Activated CD4-positive, alpha-beta T cell treated with anti-CD3 and anti-CD28 coated beads, Interleukin-2, amount 50 U/mL, for 4 hours (primary cell): ENCODE data around the gene BLMH.
A peak's percentile ranks its signal among the peaks of the same experiment; 100 is the strongest.

Experiments used
- DNase-seq, 2 experiments: peaks; one replicate each; pipeline ENCODE4 v3.0.0-alpha.2; 2020

Gene BLMH, protein sequence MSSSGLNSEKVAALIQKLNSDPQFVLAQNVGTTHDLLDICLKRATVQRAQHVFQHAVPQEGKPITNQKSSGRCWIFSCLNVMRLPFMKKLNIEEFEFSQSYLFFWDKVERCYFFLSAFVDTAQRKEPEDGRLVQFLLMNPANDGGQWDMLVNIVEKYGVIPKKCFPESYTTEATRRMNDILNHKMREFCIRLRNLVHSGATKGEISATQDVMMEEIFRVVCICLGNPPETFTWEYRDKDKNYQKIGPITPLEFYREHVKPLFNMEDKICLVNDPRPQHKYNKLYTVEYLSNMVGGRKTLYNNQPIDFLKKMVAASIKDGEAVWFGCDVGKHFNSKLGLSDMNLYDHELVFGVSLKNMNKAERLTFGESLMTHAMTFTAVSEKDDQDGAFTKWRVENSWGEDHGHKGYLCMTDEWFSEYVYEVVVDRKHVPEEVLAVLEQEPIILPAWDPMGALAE

GRCh38 chr17:30291543-30292285 lies at the start of gene BLMH:
Gene BLMH (minus strand): TSS chr17:30291944. CDS start chr17:30291819, 125 bp downstream.
- peak; percentile 84 for DNase-seq

DNA sequence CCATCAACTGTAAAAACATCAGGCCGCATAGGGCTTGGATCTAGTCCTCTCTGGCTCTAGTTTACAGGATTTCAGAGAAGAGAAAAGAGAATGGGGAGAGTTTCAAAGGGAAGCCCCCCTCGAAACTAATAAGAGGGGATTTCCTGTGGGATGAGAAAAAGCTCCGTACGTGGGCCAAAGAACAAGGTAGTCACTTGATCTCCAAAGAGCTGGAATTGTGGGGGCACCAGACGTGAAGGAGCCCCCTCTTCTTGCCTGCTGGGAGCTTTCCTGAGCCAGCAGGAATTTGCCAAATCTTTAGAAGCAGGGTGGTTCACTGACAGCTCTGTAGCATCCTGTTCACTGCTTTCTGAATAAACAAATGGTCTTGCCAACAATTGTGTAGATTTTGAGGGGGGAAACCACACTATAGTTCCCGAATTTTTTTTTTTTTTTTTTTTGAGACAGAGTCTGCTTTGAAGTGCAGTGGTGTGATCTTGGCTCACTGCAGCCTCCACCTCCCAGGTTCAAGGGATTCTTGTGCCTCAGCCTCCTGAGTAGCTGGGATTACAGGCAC lies 49.1 kb upstream of the BLMH start:
- DNase-seq = no peak

GRCh38 chr17:30339086-30339485 lies 47.3 kb upstream of the BLMH start:
- DNase-seq = no peak

- no peak for DNase-seq
These were observed 45.8 kb upstream of the BLMH start for GRCh38 chr17:30337393-30337999.

DNA sequence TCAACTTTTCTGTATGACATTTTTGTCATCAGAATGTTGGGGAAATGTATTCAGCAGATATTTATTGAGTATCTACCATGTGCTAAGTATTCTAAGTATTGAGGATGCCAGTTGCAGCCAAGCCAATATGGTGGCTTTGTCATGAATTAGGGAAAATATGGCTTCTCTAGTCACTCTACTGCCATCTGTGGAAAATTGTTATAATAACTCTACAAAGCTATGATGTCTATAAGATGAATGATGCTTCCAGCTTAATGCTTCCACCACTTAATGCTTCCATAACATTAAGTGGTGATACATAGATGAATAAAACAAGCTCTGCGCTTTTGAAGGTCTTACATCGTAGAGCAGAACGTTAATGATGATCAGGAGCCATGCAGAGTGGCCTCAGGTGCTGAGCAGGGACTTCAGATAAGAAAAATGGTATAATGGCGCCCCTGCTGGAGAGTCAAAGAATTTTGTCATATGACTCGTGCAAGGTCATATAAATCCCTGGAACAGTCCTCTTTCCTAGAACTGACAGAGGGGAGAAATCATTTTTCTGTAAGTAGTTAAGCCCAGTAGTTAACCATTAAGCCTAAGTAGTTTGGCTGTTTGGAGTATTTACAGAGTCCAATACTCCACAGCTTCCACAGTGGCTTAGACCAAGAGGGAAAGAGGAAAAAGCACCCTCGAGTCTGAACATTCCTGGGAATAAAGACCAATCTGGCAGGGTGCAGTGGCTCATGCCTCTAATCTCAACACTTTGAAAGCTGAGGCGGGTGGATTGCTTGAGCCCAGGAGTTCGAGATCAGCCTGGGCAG lies 44.8 kb upstream of the BLMH start:
- DNase-seq = peak; percentile 42 to 45

- DNase-seq = no peak
These were observed 42.7 kb upstream of the BLMH start for GRCh38 chr17:30334421-30334820.

- DNase-seq = no peak
These were observed 42.0 kb upstream of the BLMH start, which contains the start of gene TMIGD1 for GRCh38 chr17:30333503-30334360. Gene TMIGD1 (minus strand): TSS chr17:30334057. CDS start chr17:30332133, 1,924 bp downstream.

DNA sequence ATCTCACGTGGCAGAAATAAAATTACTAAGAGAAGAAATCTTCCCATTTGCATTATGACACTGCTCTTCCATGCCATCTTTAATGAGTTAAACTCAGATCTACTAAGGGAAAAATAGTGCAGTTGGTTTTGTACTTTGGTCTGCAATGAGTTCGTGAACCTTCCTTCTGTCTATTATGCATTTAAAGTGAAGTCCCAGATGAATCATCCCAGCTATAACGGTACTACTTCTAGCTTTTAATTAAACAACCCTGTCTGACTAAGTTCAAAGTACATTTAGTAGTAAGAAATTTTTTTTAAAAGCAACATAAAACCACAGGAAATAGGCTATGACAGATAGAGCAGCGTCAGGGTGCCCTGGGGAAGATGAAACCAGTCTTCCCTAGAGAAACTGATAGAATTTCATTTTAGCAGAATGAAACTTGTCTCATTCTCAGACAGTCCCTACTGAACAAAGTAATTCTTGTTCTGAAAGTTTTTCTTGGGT lies 40.4 kb upstream of the BLMH start:
- DNase-seq = peak; percentile 50 to 54

- DNase-seq = no peak
These were observed 35.1 kb upstream of the BLMH start for GRCh38 chr17:30326809-30327208.

GRCh38 chr17:30324723-30325122 lies 33.0 kb upstream of the BLMH start:
- no peak for DNase-seq

DNA sequence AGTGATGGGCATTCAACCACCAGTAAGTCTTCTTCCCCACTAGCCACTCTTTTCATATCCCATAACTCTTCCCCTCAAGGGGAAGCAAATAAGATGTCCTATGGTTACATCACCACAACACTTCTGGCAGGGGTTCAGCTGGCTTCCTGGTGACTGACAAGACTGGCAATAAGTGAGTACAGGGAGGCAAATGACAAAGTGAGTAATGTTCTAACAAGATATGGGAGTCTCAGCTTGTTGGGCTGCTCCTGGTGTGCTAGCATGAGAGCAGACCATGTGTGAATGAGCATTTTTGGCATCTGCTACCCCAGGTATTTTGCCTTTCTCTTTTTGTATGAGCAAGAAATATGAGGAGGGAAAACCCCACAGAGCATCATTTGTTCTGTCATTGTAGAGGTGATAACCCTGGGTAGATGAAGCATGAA lies 32.2 kb upstream of the BLMH start:
- DNase-seq = peak; percentile 23 to 26

- peak; percentile 36 to 37 for DNase-seq
These were observed 31.6 kb upstream of the BLMH start for GRCh38 chr17:30323262-30323894.

DNA sequence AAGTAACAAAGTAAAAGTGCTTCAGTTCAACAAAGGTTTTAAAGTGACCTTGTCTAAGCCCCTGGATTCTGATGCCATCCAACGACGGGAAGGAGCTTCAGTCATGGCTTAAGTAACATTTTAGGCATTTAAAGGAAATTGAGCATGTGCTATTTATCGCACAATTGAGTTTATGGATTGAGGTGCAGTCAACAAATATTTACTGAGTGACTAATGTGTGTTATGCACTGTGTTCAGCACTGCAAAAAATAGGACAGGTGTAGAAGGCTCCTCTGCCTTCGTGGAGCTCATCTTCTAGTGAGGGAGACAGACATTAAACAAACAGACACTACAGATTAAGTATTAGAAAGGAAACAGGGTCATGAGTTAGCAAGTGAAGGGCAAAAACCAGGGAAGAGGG lies 29.6 kb upstream of the BLMH start:
- DNase-seq = no peak

DNA sequence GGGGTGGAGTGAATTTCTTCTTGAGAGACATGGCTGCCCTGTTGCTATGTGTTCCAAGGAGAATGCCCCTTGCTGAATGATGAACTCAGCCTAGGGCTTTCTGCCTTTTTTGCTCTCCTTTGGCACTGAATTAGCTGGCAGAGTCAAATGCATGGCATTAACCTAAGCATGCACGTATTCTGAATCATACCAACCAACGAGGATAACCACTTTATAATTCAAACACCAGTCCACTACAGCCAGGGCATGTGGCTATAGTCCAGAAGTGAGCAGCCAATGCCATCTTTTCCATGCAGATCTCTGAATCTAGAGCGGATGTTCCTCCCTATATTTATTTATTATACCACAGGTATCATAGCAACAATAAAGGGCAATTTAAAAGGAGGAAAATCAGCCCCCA lies 26.4 kb upstream of the BLMH start:
- no peak for DNase-seq

DNA sequence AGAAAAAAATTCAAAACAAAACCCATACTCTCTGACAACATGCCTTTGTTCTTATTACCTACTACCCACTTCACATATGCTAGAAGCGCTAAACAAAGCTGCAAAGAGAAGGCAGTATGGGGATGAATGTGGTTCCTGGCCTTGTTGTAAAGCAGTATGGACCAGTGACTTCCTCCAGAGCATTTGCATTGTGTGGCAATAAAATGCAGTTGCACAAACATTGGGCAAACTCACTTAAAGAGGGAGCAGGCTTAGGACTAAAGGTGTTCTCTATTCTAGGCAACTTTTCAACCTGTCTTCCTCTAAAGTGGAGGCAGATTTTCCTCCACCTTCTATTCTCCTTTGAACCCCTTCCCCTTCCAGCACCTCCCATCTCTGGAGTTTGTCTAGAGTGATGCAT lies 25.0 kb upstream of the BLMH start:
- DNase-seq = no peak

- no peak for DNase-seq
These were observed 23.4 kb upstream of the BLMH start for GRCh38 chr17:30315106-30315505.

DNA sequence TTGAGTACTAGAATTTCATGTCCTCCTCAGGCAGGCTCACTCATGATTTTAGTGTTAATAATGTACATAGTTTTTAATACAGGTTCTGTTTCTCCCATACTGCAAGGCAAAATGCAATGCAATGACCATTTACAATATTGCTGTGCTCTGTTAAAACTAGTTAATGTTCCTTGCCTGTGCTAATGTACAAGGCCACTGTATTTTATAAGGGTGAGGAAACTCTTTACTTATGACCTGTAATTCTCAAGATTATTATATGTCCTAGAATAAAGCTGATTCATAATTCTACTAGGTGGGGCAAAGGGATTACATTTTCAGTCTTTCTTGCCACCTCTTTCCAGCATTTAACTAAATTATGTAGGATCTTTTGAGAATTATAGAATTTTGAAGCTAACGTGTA lies 22.7 kb upstream of the BLMH start:
- DNase-seq = no peak

DNA sequence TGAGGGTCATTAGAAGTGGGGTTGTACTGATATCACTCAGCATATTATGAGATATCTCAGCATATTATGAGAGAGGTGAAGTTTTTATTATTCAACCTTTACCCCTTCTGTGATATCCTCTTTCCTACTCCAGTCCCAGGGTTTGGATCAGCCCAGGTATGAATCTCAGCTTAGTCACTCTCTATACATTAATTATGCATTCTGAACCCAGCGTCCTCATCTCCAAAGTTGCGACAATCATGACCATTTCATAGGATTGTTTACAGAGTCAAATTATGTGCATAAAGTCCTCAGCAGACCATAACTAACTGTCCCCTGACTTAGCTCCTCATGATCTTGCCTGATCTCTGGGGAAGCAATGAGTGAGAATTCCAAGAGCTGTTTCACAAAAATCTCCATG lies 20.5 kb upstream of the BLMH start:
- DNase-seq = no peak

DNA sequence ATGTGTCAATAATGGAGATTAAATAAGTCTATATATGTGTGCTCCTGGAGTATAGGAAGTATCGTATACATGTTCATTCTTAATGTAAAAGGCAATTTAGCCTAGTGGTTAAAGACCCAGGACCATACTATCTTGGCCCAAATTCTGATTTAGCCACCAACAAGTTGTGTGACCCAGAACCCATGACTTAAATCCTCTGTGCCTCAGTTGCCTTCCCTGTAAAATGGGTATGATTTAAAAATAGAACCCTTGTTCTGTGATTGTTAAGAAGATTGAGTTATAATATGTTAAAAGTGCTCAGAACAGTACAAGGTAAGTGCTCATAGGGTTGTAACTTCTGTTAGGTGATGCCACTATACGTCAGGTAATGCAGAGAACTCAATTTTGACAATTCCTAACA lies 18.8 kb upstream of the BLMH start:
- no peak for DNase-seq

- no peak for DNase-seq
These were observed 17.8 kb upstream of the BLMH start for GRCh38 chr17:30309591-30309990.

DNA sequence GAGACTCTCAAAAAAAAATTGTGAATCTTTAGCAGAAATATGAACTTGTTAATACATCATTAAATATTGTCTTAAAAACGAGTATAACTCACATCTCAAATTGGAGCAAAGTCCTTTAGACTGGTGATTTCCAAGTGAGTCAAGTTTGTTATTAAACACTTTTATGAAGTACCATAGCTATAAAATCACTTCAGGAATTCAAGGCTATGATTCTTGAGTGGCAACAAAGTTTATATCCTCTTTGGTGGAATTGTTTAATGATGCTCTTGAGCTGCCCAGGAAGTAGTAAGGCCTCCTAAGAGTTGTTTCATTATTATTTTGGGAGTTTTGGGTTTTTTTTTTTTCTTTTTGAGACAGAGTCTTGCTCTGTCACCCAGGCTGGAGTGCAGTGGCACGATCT lies 16.7 kb upstream of the BLMH start:
- DNase-seq = no peak
